ENCODE measurements around the gene IFIT2. TPM values are rescaled to one million over a fixed set of nuclear protein-coding genes. Genes with fewer than 3 reads are reported as not detected.
"Not testable (repeated sequence)": the region's sequence is repeated elsewhere in the genome, so short reads cannot be mapped to it uniquely, and the experiment has no call there.

IFIT2 gene
- polyA plus RNA-seq, 1 of the 3 experiments (the other 2 are of a cell fraction): 0.99 TPM

- no peak for TF ChIP-seq POLR2AphosphoS5 (IDR thresholded peaks at IDR 0.05; ENCODE audit: low read depth, low read length)
- no peak for TF ChIP-seq ELF1 (IDR thresholded peaks at IDR 0.05)
- TF ChIP-seq USF1 (IDR thresholded peaks at IDR 0.05; ENCODE audit: borderline replicate concordance, low read depth): no peak
- TF ChIP-seq FOSL2 (IDR thresholded peaks at IDR 0.05; ENCODE audit: borderline replicate concordance, low read depth): no peak
- Histone ChIP-seq H3K79me2 (ENCODE audit: insufficient read depth) (peaks cover 12% of the 10 kb centered on the region; the same call in 1 of the 2 replicates), H3K4me2 (peak overlapping the region; percentile 79), H3K4me3 (ENCODE audit: low read depth in 2 of 2, low read length in 1 of 2) (0 out of 4 replicates have a peak overlapping the region, but pooled peaks of 1 of the 2 experiments have one; percentile 15), H3K27me3 (ENCODE audit: insufficient read depth) (no peaks in the 10 kb centered on the region), H3K4me1 (ENCODE audit: control insufficient read depth in 1 of 2, insufficient read depth in 2 of 2, low read depth in 1 of 2, low read length in 1 of 2) (peaks cover 0 to 30% of the 10 kb centered on the region in 2 experiments; a peak in 2 of 4 replicates), H3K36me3 (replicated peaks in 1 of 2; ENCODE audit: control insufficient read depth in 1 of 2, insufficient read depth in 2 of 2, low read length in 1 of 2) (no peaks in the 10 kb centered on the region), H4K20me1 (ENCODE audit: insufficient read depth) (no peaks in the 10 kb centered on the region), H3K27ac (ENCODE audit: low read depth in 2 of 2, low read length in 1 of 2) (peak overlapping the region in 1 of 2 experiments; percentile 97; a peak in 1 of 4 replicates), H3K9me2 (no peaks in the 10 kb centered on the region), H3K9me3 (no peaks in the 10 kb centered on the region), H3K9ac (no peak overlapping the region), H3F3A (replicated peaks; ENCODE audit: insufficient read depth) (peaks cover 17% of the 10 kb centered on the region), H2AFZ (ENCODE audit: low read depth) (no peak overlapping the region)
- CTCF ChIA-PET: interaction anchor here (1.1 kb wide), 1 partner anchor 40 kb away, joined by 3 read pairs; no protein-coding TSS in a partner anchor
- WGBS (ENCODE audit: low lambda C conversion rate): 92% methylated on average over 2 of the region's 2 CpGs
- DNase-seq: no peak
- POLR2A ChIA-PET: no interaction called here
Measured at GRCh38 chr10:89329151-89329550, 27.3 kb downstream of the IFIT2 start.

GRCh38 chr10:89330014-89330413, 28.2 kb downstream of the IFIT2 start:
- H3K79me2 ChIP-seq (ENCODE audit: insufficient read depth): peaks cover 12% of the 10 kb centered on the region; the same call in 1 of the 2 replicates
- DNase-seq; H4K20me1 ChIP-seq (ENCODE audit: insufficient read depth); H3K9me3 ChIP-seq; H3K27ac ChIP-seq (ENCODE audit: low read depth in 2 of 2, low read length in 1 of 2); POLR2A ChIA-PET; CTCF ChIA-PET; H3K4me2 ChIP-seq; H3K4me3 ChIP-seq (ENCODE audit: low read depth in 2 of 2, low read length in 1 of 2); H3K9me2 ChIP-seq; H3K9ac ChIP-seq; H3K27me3 ChIP-seq (ENCODE audit: insufficient read depth); H3K36me3 ChIP-seq (replicated peaks in 1 of 2; ENCODE audit: control insufficient read depth in 1 of 2, insufficient read depth in 2 of 2, low read length in 1 of 2); H2AFZ ChIP-seq (ENCODE audit: low read depth): not testable (repeated sequence)
- peaks cover 17% of the 10 kb centered on the region for H3F3A ChIP-seq (replicated peaks; ENCODE audit: insufficient read depth)
- 79% methylated on average over 3 of the region's 3 CpGs for WGBS (ENCODE audit: low lambda C conversion rate)
- H3K4me1 ChIP-seq (ENCODE audit: control insufficient read depth in 1 of 2, insufficient read depth in 2 of 2, low read depth in 1 of 2, low read length in 1 of 2): peaks cover 0 to 30% of the 10 kb centered on the region in 2 experiments; a peak in 2 of 4 replicates

- Histone ChIP-seq H3K9ac (no peak overlapping the region), H3K79me2 (ENCODE audit: insufficient read depth) (peaks cover 12% of the 10 kb centered on the region; the same call in 1 of the 2 replicates), H3K27ac (ENCODE audit: low read depth in 2 of 2, low read length in 1 of 2) (no peak overlapping the region), H3K4me1 (ENCODE audit: control insufficient read depth in 1 of 2, insufficient read depth in 2 of 2, low read depth in 1 of 2, low read length in 1 of 2) (peaks cover 0 to 30% of the 10 kb centered on the region in 2 experiments; a peak in 2 of 4 replicates), H2AFZ (ENCODE audit: low read depth) (no peak overlapping the region), H3K36me3 (replicated peaks in 1 of 2; ENCODE audit: control insufficient read depth in 1 of 2, insufficient read depth in 2 of 2, low read length in 1 of 2) (no peaks in the 10 kb centered on the region), H3K4me2 (no peak overlapping the region), H3K9me2 (no peaks in the 10 kb centered on the region), H3F3A (replicated peaks; ENCODE audit: insufficient read depth) (peaks cover 17% of the 10 kb centered on the region), H3K4me3 (ENCODE audit: low read depth in 2 of 2, low read length in 1 of 2) (no peak overlapping the region), H4K20me1 (ENCODE audit: insufficient read depth) (no peaks in the 10 kb centered on the region), H3K27me3 (ENCODE audit: insufficient read depth) (no peaks in the 10 kb centered on the region), H3K9me3 (no peaks in the 10 kb centered on the region)
- TF ChIP-seq MEF2A (IDR thresholded peaks at IDR 0.05; ENCODE audit: borderline replicate concordance, low read depth) (no peak), TCF12 (IDR thresholded peaks at IDR 0.05) (peak; percentile 63), PBX3 (IDR thresholded peaks at IDR 0.05) (peak; percentile 38)
- ChIA-PET POLR2A (no interaction called here), CTCF (no interaction called here)
- DNase-seq: no peak
Measured at GRCh38 chr10:89330537-89331212, 28.8 kb downstream of the IFIT2 start.

GRCh38 chr10:89331487-89332122, 29.8 kb downstream of the IFIT2 start:
- H3K4me3 ChIP-seq (ENCODE audit: low read depth in 2 of 2, low read length in 1 of 2); H3K9me2 ChIP-seq; DNase-seq; H3K9me3 ChIP-seq; H3K27me3 ChIP-seq (ENCODE audit: insufficient read depth); H3K9ac ChIP-seq; H2AFZ ChIP-seq (ENCODE audit: low read depth); H3K36me3 ChIP-seq (replicated peaks in 1 of 2; ENCODE audit: control insufficient read depth in 1 of 2, insufficient read depth in 2 of 2, low read length in 1 of 2); POLR2A ChIA-PET; H4K20me1 ChIP-seq (ENCODE audit: insufficient read depth): not testable (repeated sequence)
- H3K27ac ChIP-seq (ENCODE audit: low read depth in 2 of 2, low read length in 1 of 2): peak overlapping the region in 1 of 2 experiments; percentile 58; a peak in 1 of 4 replicates
- CTCF ChIA-PET: interaction anchor here (1.1 to 1.5 kb wide), 3 partner anchors 9 to 38 kb away, joined by 3 read pairs; no protein-coding TSS in a partner anchor
- peaks cover 12% of the 10 kb centered on the region; the same call in 1 of the 2 replicates for H3K79me2 ChIP-seq (ENCODE audit: insufficient read depth)
- peaks cover 17% of the 10 kb centered on the region for H3F3A ChIP-seq (replicated peaks; ENCODE audit: insufficient read depth)
- H3K4me2 ChIP-seq: peak overlapping the region; percentile 71
- WGBS (ENCODE audit: low lambda C conversion rate): 91% methylated on average over 13 of the region's 14 CpGs
- H3K4me1 ChIP-seq (ENCODE audit: control insufficient read depth in 1 of 2, insufficient read depth in 2 of 2, low read depth in 1 of 2, low read length in 1 of 2): peaks cover 0 to 30% of the 10 kb centered on the region in 2 experiments; a peak in 2 of 4 replicates
